GM13976 (cell line): ENCODE measurements around the gene ACOT11.
"Not testable (repeated sequence)": the region's sequence is repeated elsewhere in the genome, so short reads cannot be mapped to it uniquely, and the experiment has no call there.

Experiments used
- DNase-seq: peaks from one replicate; pipeline ENCODE4 v3.0.0; 2012; ENCODE audit warnings: low spot score
- in situ Hi-C: fragments of 300-500 bp; cut with MboI; formaldehyde crosslinking; loops from one replicate; pipeline ENCODE4 v1.12.0; 2022; ENCODE audit warnings: low sequenced_read_pairs, mixed read lengths, inconsistent platforms; ENCODE audit not compliant: unreplicated experiment
- TF ChIP-seq, protein P1 (sequence below): IDR thresholded peaks from 2 replicates; pipeline ENCODE4 v1.5.1; 2012; ENCODE audit warnings: borderline replicate concordance, mild to moderate bottlenecking; ENCODE audit not compliant: insufficient read depth; ENCODE audit errors: extremely low read depth, missing control alignments, control extremely low read depth

The ACOT11 gene

DNA sequence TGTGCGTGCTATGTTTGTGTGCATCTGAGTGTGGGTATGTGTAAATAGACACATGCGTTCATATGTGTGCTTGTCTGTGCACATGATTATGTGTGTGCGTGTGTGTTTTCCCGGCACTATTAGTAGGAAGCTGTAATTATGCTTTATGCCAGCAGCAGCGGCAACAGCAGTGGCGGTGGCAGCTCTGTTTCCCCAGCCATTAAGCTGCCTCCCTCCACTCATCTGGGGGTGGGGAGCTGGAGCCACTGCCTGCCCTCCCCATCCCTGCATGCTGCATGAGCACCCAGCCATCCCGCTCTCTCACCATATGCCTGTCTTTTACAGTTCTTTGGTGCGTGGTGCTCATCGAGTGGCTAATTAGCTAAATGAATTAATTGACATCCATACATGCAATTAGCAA is 30.5 kb upstream of the ACOT11 start:
- TF ChIP-seq, protein P1, sequence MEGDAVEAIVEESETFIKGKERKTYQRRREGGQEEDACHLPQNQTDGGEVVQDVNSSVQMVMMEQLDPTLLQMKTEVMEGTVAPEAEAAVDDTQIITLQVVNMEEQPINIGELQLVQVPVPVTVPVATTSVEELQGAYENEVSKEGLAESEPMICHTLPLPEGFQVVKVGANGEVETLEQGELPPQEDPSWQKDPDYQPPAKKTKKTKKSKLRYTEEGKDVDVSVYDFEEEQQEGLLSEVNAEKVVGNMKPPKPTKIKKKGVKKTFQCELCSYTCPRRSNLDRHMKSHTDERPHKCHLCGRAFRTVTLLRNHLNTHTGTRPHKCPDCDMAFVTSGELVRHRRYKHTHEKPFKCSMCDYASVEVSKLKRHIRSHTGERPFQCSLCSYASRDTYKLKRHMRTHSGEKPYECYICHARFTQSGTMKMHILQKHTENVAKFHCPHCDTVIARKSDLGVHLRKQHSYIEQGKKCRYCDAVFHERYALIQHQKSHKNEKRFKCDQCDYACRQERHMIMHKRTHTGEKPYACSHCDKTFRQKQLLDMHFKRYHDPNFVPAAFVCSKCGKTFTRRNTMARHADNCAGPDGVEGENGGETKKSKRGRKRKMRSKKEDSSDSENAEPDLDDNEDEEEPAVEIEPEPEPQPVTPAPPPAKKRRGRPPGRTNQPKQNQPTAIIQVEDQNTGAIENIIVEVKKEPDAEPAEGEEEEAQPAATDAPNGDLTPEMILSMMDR, result no peak
- no peak for DNase-seq
- in situ Hi-C loops, result no loop called here

- DNase-seq, result no peak
- in situ Hi-C loops, result no loop called here
- TF ChIP-seq, protein P1, result no peak
Measured at GRCh38 chr1:54518489-54518888, 29.5 kb upstream of the ACOT11 start.

DNA sequence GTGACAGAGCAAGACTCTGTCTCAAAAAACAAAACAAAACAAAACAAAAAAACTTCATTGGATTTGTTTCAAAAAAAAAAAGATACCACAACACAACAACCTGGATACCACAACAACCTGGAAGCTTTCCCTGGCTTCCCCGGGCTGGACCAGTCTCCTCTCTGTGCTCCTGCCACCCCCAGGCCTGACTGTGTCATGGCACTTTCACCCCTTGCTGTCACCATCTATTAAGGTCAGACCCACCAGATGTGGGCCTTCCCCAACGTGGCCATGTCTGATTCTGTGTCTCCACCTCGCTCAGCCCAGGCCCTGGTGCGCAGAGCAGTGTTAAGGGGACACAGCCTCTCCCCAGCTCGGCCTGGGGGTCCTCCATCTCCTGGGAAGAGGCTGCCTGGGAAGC is 28.3 kb upstream of the ACOT11 start:
- in situ Hi-C loops, result no loop called here
- TF ChIP-seq, protein P1, result no peak
- DNase-seq, result no peak

GRCh38 chr1:54520631-54521321 is 27.3 kb upstream of the ACOT11 start:
- in situ Hi-C loops, result no loop called here
- no peak for DNase-seq
- TF ChIP-seq, protein P1, result no peak

DNA sequence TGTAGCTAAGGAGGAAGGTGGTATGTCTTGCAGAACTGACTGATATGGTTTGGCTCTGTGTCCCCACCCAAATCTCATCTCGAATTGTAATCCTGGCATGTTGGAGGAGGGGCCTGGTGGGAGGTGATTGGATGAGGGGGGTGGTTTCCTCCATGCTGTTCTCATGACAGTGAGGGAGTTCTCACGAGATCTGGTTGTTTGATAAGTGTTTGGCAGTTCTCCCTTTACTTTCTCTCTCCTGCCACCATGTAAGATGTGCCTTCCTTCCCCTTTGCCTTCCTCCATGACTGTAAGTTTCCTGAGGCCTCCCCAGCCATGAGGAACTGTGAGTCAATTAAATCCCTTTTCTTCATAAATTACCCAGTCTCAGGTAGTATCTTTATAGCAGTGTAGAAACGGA is 21.5 kb upstream of the ACOT11 start:
- DNase-seq, in situ Hi-C loops: not testable (repeated sequence)

GRCh38 chr1:54528613-54529012 is 19.4 kb upstream of the ACOT11 start:
- DNase-seq, result no peak
- in situ Hi-C loops, result no loop called here
- TF ChIP-seq, protein P1, result no peak

DNA sequence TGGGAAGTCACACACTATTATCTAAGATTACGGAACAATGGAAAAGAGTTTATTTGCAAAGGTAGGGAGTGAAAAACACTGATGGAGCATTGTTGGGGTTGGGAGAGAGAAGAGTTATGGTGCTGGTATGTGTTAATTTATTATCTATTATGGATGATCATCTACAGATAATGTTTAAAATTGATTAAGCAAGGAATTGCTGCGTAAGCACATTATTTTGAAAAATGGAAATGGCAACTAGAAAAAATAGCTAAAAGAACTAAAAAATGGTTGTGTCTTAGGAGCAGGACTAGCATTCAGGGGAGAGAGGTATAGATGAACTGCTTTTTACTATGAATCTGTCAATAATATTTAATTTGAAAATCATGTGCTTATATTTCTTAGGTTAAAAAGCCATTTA is 16.0 kb upstream of the ACOT11 start:
- TF ChIP-seq, protein P1, result no peak
- DNase-seq, result no peak
- in situ Hi-C loops, result no loop called here

- DNase-seq, in situ Hi-C loops: not testable (repeated sequence)
Measured at GRCh38 chr1:54536656-54537055, 11.4 kb upstream of the ACOT11 start.
